ENCODE data around the gene PRSS2.

Gene PRSS2

DNA sequence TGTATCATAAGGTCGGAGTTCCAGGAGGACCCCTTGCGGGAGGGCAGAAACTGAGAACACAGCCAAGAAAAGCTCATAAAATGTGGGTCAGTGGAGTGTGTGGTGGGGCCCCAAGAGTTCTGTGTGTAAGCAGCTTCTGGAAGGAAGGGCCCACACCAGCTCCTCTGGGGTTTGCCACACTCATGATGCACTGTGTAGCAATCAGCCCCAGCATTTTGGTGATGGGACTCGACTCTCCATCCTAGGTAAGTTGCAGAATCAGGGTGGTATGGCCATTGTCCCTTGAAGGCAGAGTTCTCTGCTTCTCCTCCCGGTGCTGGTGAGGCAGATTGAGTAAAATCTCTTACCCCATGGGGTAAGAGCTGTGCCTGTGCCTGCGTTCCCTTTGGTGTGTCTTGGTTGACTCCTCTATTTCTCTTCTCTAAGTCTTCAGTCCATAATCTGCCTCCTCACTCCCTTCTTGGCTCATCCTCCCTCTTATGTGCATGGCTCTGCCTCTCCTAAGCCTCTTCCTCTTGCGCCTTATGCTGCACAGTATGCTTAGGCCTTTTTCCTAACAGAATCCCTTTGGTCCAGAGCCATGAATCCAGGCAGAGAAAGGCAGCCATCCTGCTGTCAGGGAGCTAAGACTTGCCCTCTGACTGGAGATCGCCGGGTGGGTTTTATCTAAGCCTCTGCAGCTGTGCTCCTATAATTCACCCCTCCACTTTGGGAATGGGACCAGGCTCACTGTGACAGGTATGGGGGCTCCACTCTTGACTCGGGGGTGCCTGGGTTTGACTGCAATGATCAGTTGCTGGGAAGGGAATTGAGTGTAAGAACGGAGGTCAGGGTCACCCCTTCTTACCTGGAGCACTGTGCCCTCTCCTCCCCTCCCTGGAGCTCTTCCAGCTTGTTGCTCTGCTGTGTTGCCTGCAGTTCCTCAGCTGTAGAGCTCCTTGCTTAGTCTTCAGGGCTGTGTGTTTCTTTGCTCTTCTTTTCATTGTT is 17.8 kb downstream of the PRSS2 start:
- DNase-seq: no peak
- no peak for TF ChIP-seq POLR2A (IDR thresholded peaks at IDR 0.05; ENCODE audit: low read length)
- TF ChIP-seq GATA1 (IDR thresholded peaks at IDR 0.05; ENCODE audit: low read depth, low read length): no peak

DNA sequence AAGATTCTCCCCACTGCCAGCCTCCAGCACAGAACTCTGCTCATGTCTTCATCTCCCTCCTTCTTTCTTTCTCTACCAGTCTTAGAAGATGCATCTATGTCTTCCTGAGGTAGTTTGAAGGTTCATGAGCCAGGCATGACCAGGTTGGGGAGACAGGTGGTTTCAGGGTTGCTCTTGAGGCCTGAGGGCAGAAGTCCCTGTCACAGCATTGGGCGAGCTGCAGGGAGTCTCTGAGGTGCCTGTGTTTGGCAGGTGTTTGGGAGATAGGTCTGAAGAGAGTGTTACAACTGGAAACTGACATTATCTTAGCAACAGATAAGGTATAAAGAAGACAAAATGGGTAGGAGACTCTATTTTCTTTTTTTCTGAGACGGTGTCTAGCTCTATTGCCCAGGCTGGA is 18.7 kb downstream of the PRSS2 start:
- no peak for DNase-seq
- TF ChIP-seq POLR2A (IDR thresholded peaks at IDR 0.05; ENCODE audit: low read length) (no peak), GATA1 (IDR thresholded peaks at IDR 0.05; ENCODE audit: low read depth, low read length) (no peak)

DNA sequence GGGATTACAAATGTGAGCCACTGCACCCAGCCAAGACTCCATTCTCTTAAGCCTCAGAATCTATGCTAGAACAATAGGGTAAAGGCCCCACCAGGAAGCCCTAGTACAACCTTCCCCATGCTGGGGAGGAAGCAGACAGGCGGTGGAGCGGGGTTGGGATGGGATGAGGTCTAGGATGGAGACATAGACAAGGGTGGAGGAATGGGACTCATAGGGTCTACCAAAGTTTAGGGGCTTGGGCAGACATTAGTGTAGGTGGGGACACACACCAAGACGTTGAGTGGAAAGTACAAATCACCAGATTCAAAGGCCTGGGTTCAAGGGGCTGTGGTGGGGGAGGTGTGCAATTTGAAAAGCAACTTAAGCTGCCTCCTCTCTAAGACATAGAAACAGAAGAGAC is 19.3 kb downstream of the PRSS2 start:
- peak in 1 of 2 experiments; percentile 35 for DNase-seq
- TF ChIP-seq GATA1 (IDR thresholded peaks at IDR 0.05; ENCODE audit: low read depth, low read length): no peak
- TF ChIP-seq POLR2A (IDR thresholded peaks at IDR 0.05; ENCODE audit: low read length): no peak

DNA sequence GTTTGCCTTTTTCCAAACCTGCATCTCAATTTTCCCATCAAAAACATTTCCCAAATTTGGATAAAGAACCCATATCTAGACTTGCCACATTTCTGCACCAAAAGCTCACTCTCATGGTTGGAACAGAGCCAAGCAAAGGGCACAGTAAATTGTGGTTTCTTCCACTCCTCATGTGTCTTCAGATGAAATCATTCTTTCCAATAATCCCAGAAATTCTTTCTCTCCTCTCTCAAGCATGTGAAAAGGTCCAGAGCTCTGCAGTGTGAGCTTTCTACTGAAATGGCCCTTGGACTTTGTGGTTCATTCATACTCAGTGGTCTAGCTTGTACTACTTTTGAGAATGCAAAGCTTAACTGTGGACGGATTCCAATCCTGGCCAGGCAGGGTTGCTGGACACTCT is 19.8 kb downstream of the PRSS2 start:
- DNase-seq: peak; percentile 46 to 67
- TF ChIP-seq GATA1 (IDR thresholded peaks at IDR 0.05; ENCODE audit: low read depth, low read length) (no peak), POLR2A (IDR thresholded peaks at IDR 0.05; ENCODE audit: low read length) (no peak)

DNA sequence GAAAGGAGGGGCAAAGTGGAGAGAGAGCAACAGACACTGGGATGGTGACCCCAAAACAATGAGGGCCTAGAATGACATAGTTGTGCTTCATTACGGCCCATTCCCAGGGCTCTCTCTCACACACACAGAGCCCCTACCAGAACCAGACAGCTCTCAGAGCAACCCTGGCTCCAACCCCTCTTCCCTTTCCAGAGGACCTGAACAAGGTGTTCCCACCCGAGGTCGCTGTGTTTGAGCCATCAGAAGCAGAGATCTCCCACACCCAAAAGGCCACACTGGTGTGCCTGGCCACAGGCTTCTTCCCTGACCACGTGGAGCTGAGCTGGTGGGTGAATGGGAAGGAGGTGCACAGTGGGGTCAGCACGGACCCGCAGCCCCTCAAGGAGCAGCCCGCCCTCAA is 20.7 kb downstream of the PRSS2 start:
- no peak for DNase-seq
- no peak for TF ChIP-seq POLR2A (IDR thresholded peaks at IDR 0.05; ENCODE audit: low read length)
- TF ChIP-seq GATA1 (IDR thresholded peaks at IDR 0.05; ENCODE audit: low read depth, low read length): no peak

DNA sequence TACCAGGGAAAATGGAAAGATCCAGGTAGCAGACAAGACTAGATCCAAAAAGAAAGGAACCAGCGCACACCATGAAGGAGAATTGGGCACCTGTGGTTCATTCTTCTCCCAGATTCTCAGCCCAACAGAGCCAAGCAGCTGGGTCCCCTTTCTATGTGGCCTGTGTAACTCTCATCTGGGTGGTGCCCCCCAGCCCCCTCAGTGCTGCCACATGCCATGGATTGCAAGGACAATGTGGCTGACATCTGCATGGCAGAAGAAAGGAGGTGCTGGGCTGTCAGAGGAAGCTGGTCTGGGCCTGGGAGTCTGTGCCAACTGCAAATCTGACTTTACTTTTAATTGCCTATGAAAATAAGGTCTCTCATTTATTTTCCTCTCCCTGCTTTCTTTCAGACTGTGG is 21.4 kb downstream of the PRSS2 start:
- TF ChIP-seq GATA1 (IDR thresholded peaks at IDR 0.05; ENCODE audit: low read depth, low read length) (no peak), POLR2A (IDR thresholded peaks at IDR 0.05; ENCODE audit: low read length) (no peak)
- no peak for DNase-seq

DNA sequence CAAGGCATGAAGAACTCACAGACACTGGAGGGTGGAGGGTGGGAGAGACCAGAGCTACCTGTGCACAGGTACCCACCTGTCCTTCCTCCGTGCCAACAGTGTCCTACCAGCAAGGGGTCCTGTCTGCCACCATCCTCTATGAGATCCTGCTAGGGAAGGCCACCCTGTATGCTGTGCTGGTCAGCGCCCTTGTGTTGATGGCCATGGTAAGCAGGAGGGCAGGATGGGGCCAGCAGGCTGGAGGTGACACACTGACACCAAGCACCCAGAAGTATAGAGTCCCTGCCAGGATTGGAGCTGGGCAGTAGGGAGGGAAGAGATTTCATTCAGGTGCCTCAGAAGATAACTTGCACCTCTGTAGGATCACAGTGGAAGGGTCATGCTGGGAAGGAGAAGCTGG is 21.8 kb downstream of the PRSS2 start:
- no peak for DNase-seq
- TF ChIP-seq POLR2A (IDR thresholded peaks at IDR 0.05; ENCODE audit: low read length) (no peak), GATA1 (IDR thresholded peaks at IDR 0.05; ENCODE audit: low read depth, low read length) (no peak)

DNA sequence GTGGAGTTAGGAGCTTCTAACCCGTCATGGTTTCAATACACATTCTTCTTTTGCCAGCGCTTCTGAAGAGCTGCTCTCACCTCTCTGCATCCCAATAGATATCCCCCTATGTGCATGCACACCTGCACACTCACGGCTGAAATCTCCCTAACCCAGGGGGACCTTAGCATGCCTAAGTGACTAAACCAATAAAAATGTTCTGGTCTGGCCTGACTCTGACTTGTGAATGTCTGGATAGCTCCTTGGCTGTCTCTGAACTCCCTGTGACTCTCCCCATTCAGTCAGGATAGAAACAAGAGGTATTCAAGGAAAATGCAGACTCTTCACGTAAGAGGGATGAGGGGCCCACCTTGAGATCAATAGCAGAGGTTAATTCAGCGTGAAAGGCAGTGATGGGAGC is 22.4 kb downstream of the PRSS2 start:
- DNase-seq: no peak

DNA sequence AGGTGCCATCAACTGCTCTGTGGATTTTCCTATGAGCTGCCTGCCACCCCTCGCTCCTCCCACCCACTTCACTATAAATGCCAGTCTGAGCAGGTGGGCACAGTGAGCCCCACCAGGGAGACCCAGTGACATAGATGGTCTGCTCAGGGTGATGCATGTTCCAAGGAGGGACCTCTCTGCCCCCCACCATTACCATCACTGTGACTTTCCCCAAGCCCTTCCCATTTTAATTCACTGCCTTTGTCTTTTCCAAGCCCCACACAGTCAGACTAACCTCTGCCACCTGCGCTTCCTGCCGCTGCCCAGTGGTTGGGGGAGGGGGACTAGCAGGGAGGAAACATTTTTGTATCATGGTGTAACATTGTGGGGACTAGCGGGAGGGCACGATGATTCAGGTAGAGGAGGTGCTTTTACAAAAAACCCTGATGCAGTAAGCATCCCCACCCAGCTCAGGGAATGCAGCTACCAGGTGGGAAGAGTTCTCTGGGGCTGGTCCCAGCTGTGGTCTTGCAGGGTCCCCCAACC is 24.6 kb downstream of the PRSS2 start:
- no peak for DNase-seq
- TF ChIP-seq POLR2A (IDR thresholded peaks at IDR 0.05; ENCODE audit: low read length) (no peak), GATA1 (IDR thresholded peaks at IDR 0.05; ENCODE audit: low read depth, low read length) (no peak)

More for the DNA sequence above, 22.4 kb downstream of the PRSS2 start:
- TF ChIP-seq GATA1 (IDR thresholded peaks at IDR 0.05; ENCODE audit: low read depth, low read length) (no peak), POLR2A (IDR thresholded peaks at IDR 0.05; ENCODE audit: low read length) (no peak)

DNA sequence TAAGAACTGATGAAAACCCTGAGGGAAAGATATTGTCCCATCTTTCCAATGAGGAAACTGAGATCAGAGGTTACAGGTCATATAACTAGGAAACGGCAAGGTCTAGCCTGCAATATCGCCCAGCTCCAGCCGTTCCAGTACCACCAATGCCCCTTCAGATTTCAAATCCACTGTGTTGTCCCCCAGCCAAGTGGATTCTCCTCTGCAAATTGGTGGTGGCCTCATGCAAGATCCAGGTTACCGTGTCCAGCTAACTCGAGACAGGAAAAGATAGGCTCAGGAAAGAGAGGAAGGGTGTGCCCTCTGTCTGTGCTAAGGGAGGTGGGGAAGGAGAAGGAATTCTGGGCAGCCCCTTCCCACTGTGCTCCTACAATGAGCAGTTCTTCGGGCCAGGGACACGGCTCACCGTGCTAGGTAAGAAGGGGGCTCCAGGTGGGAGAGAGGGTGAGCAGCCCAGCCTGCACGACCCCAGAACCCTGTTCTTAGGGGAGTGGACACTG is 25.3 kb downstream of the PRSS2 start:
- no peak for DNase-seq

DNA sequence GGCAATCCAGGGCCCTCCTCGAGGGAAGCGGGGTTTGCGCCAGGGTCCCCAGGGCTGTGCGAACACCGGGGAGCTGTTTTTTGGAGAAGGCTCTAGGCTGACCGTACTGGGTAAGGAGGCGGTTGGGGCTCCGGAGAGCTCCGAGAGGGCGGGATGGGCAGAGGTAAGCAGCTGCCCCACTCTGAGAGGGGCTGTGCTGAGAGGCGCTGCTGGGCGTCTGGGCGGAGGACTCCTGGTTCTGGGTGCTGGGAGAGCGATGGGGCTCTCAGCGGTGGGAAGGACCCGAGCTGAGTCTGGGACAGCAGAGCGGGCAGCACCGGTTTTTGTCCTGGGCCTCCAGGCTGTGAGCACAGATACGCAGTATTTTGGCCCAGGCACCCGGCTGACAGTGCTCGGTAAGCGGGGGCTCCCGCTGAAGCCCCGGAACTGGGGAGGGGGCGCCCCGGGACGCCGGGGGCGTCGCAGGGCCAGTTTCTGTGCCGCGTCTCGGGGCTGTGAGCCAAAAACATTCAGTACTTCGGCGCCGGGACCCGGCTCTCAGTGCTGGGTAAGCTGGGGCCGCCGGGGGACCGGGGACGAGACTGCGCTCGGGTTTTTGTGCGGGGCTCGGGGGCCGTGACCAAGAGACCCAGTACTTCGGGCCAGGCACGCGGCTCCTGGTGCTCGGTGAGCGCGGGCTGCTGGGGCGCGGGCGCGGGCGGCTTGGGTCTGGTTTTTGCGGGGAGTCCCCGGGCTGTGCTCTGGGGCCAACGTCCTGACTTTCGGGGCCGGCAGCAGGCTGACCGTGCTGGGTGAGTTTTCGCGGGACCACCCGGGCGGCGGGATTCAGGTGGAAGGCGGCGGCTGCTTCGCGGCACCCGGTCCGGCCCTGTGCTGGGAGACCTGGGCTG is 26.0 kb downstream of the PRSS2 start:
- DNase-seq: no peak
- TF ChIP-seq GATA1 (IDR thresholded peaks at IDR 0.05; ENCODE audit: low read depth, low read length) (no peak), POLR2A (IDR thresholded peaks at IDR 0.05; ENCODE audit: low read length) (no peak)

More for the DNA sequence above, 25.3 kb downstream of the PRSS2 start:
- TF ChIP-seq GATA1 (IDR thresholded peaks at IDR 0.05; ENCODE audit: low read depth, low read length): no peak
- no peak for TF ChIP-seq POLR2A (IDR thresholded peaks at IDR 0.05; ENCODE audit: low read length)

DNA sequence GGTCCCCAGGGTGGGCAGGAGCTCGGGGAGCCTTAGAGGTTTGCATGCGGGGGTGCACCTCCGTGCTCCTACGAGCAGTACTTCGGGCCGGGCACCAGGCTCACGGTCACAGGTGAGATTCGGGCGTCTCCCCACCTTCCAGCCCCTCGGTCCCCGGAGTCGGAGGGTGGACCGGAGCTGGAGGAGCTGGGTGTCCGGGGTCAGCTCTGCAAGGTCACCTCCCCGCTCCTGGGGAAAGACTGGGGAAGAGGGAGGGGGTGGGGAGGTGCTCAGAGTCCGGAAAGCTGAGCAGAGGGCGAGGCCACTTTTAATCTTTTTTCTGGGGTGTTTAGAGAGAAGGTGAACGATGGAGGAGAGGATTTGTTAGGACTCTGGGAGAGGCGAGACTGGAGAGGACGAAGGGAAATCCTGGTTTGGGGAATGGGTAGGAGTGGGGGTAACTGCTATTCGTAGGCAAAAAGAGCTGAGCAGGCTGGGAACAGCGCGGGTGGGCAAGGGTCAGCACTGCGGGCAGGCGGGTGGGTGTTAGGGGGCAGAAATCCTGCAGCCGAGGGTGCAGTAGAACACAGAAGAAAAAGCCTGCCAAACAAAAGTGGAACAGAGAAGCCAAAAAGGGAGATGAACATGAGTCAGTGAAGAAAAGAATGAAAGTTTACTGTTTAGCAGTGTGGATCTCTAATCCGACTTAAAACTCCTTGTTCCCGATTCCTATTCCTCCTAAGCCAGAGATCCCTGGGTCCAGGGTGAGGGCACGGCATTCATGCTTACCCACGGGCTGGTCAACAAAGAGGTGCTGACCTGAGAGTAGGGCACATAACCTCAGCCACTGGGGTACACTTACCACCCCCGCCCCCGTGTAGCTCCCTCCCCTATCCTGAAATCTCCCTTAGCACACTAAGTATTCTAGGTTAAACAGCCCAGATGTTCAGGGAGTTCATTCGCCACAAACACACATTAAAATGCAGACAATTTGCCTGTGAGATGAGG is 26.9 kb downstream of the PRSS2 start:
- TF ChIP-seq POLR2A (IDR thresholded peaks at IDR 0.05; ENCODE audit: low read length): no peak
- no peak for TF ChIP-seq GATA1 (IDR thresholded peaks at IDR 0.05; ENCODE audit: low read depth, low read length)
- no peak for DNase-seq

All from erythroblast (primary cell).